Astrocyte of the spinal cord (primary cell): Measurements from ENCODE around the gene SGMS1.
"Not testable (repeated sequence)": the region's sequence is repeated elsewhere in the genome, so short reads cannot be mapped to it uniquely, and the experiment has no call there.

Experiments used
- DNase-seq: peaks from one replicate; pipeline ENCODE4 v3.0.0; 2011; ENCODE audit warnings: low read depth, low spot score
- H3K4me3 ChIP-seq: 2 replicates; pipeline ENCODE4 v1.5.1; 2011; ENCODE audit warnings: low read depth, mild to moderate bottlenecking, low read length, moderate library complexity
- in situ Hi-C: cut with HindIII; loops from 2 replicates; pipeline ENCODE4 v1.10.0; 2017; ENCODE audit warnings: low sequenced_read_pairs
- TF ChIP-seq, protein P1 (sequence below): IDR thresholded peaks from 2 replicates; pipeline ENCODE4 v1.5.1; 2012; ENCODE audit warnings: low read depth, mild to moderate bottlenecking, low read length, inconsistent platforms

The SGMS1 gene

DNA sequence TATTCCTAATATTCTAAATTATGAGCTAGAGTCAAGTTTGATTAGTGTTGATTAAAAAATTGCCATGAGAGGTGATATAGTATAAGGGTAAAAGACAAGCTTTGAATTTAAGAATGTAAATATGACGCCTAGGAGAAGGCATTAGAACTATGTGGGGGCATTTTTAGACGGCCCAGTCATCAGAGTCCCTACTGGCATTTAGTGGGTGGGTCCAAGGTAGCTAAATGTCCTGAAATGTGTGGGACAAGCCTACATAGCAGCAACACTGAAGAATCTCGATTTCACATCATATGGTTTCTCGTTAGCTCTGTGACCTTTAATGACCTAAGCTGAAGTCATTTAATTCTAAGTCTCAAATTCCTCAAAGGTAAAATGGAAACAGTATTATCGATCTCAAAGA is 133.5 kb downstream of the SGMS1 start:
- in situ Hi-C loops: no loop called here
- H3K4me3 ChIP-seq: no peak overlapping the region
- no peak for DNase-seq
- TF ChIP-seq, protein P1, sequence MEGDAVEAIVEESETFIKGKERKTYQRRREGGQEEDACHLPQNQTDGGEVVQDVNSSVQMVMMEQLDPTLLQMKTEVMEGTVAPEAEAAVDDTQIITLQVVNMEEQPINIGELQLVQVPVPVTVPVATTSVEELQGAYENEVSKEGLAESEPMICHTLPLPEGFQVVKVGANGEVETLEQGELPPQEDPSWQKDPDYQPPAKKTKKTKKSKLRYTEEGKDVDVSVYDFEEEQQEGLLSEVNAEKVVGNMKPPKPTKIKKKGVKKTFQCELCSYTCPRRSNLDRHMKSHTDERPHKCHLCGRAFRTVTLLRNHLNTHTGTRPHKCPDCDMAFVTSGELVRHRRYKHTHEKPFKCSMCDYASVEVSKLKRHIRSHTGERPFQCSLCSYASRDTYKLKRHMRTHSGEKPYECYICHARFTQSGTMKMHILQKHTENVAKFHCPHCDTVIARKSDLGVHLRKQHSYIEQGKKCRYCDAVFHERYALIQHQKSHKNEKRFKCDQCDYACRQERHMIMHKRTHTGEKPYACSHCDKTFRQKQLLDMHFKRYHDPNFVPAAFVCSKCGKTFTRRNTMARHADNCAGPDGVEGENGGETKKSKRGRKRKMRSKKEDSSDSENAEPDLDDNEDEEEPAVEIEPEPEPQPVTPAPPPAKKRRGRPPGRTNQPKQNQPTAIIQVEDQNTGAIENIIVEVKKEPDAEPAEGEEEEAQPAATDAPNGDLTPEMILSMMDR: no peak

DNA sequence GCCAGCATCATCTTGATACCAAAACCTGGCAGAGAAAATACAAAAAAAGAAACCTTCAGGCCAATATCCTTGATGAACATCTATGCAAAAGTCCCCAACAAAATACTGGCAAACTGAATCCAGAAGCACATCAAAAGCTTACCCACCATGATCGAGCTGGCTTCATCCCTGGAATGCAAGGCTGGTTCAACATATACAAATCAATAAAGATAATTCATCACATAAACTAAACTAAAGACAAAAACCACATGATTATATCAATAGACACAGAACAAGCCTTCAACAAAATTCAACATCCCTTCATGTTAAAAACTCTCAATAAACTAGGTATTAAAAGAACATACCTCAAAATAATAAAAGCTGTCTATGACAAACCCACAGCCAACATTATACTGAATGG is 139.2 kb downstream of the SGMS1 start:
- in situ Hi-C loops, DNase-seq, H3K4me3 ChIP-seq: not testable (repeated sequence)

DNA sequence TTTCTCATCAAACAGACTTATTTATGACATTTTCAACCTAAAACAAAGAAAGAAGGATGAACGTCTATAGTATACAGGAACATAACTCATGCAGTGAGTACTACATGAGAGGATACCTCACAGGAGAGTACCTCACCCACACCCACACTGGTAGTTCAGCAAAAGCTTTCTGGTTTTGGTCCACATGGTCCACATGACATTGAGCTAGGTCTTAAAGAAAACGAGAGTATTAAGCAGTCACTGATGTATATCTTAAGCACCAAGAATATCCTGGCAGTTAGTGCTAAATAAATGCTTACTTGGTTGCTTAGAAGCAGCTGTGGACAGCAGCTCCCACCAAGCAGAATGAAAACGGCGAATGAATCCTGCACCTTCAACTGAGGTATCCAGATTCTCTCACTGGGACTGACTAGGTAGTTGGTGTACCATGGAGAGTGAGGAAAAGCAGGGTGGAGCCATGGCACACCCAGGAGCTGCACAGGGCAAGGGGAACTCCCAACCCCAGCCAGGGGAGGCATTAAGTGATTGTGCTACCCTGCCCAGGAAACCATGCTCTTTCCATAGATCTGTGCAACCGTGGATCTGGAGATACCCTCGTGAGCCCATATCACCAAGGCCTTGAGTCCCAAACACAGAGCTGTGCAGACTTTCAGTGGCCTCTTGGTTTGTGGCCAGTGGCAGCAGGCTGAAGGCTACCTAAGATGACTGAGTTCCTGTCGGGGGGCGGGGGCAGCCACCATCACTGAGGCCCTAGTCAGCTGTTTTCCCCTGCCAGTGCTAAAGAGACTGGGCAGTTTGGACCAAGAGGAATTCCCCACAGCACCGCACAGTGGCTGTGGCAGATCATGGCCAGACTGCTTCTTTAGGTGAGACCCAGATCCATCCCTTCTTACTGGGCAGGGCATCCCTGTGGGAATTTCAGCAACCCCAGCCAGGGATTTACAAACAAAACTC is 143.4 kb downstream of the SGMS1 start:
- DNase-seq: no peak
- TF ChIP-seq, protein P1: no peak
- H3K4me3 ChIP-seq: no peak overlapping the region
- in situ Hi-C loops: no loop called here

DNA sequence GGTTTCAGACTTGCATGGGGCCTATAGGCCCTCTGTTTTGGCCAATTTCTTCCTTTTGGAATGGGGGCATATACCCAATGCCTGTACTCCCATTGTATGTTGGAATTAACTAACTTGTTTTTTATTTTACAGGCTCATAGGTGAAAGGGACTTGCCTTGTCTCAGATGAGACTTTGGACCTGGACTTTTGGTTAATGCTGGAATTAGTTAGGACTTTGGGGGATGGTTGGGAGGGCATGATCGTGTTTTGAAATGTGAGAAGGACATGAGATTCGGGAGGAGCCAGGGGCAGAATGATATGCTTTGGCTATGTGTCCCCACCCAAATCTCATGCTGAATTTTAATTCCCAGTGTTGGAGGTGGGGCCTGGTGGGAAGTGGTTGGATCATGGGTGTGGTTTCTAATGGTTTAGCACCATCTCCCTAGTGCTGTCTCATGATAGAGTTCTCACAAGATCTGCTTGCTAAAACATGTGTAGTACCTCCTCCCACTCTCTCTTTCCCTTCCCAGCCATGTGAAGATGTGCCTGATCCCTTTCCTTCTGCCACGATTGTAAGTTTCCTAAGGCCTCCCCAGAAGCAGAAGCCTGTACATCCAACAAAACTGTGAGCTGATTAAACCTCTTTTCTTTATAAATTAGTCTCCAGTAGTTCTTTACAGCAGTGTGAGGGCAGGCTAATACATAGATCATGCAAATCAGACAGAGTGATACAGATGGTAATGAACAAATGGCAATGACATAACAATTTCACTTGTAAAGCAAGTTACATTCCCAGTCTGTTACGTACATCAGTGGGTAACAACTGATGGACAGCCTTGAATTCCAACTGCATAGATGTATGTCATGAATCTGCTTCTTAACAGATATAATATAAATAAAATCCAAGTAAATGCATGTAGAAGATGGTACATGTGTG is 146.2 kb downstream of the SGMS1 start:
- H3K4me3 ChIP-seq: no peak overlapping the region
- DNase-seq: no peak
- TF ChIP-seq, protein P1: no peak
- in situ Hi-C loops: no loop called here

DNA sequence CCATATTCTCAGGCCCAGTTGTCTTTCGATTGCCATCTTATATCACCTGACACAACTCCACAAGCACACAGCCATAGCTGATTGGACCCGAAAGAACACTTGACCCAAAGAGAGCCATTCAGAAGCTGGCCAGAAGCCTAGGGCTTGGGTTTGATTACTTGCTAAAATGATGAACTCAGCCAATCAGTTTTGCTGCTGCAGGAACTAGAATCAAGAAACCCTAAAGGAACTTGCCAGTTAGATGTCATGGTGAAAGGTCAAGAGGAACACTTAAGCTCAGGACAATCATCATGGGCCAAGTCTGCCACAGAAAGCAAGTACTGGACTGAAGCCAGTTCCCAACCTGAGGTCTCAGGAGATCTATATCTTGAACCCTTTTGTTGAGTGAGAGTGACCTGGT is 150.0 kb downstream of the SGMS1 start:
- no peak for DNase-seq
- H3K4me3 ChIP-seq: no peak overlapping the region
- in situ Hi-C loops: no loop called here
- TF ChIP-seq, protein P1: no peak

DNA sequence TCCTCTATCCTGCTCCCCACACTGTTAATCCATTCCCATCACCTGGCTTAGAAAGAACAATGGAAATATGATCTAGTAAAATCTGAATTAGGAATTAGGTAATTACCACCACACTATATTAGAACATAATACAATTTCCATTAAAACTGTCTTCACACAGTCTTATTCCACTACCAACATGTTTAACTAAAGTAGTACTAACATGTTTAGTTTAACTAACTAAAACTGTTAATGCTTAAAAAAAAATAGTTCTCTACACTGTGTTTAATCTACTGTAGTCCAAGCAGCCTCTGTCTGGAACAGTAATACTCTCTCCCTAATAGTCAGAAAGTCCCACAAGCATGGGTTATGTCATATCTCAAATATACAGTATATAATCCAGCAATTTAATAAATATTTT is 150.8 kb downstream of the SGMS1 start:
- TF ChIP-seq, protein P1: no peak
- H3K4me3 ChIP-seq: no peak overlapping the region
- in situ Hi-C loops: no loop called here
- DNase-seq: no peak
